Measurements from ENCODE around the gene TEN1.

TEN1 gene

GRCh38 chr17:76019833-76020467 is 40.9 kb downstream of the TEN1 start:
- H3K4me3 Mint-ChIP-seq: no peak overlapping the region
- no peak for DNase-seq (ENCODE audit: low spot score)
- H3K9me3 Mint-ChIP-seq: no peaks in the 10 kb centered on the region
- H3K27me3 Mint-ChIP-seq (ENCODE audit: low read depth): no peaks in the 10 kb centered on the region
- no peaks in the 10 kb centered on the region for H3K4me1 Mint-ChIP-seq (ENCODE audit: low read depth)
- no peak overlapping the region for H3K27ac Mint-ChIP-seq
- H3K36me3 Mint-ChIP-seq (ENCODE audit: low read depth): no peaks in the 10 kb centered on the region

- H3K9me3 Mint-ChIP-seq: no peaks in the 10 kb centered on the region
- H3K27me3 Mint-ChIP-seq (ENCODE audit: low read depth): no peaks in the 10 kb centered on the region
- H3K4me3 Mint-ChIP-seq: no peak overlapping the region
- H3K36me3 Mint-ChIP-seq (ENCODE audit: low read depth): no peaks in the 10 kb centered on the region
- no peak for DNase-seq (ENCODE audit: low spot score)
- H3K27ac Mint-ChIP-seq: no peak overlapping the region
- H3K4me1 Mint-ChIP-seq (ENCODE audit: low read depth): no peaks in the 10 kb centered on the region
Measured at GRCh38 chr17:76022285-76022684, 43.2 kb downstream of the TEN1 start.

- Mint-ChIP-seq H3K27me3 (ENCODE audit: low read depth) (no peaks in the 10 kb centered on the region), H3K36me3 (ENCODE audit: low read depth) (no peaks in the 10 kb centered on the region), H3K4me3 (no peak overlapping the region), H3K27ac (no peak overlapping the region), H3K4me1 (ENCODE audit: low read depth) (no peaks in the 10 kb centered on the region), H3K9me3 (no peaks in the 10 kb centered on the region)
- DNase-seq (ENCODE audit: low spot score): no peak
Measured at GRCh38 chr17:76022973-76023899, 44.2 kb downstream of the TEN1 start.

GRCh38 chr17:76023900-76024237 is 44.8 kb downstream of the TEN1 start:
- no peak for DNase-seq (ENCODE audit: low spot score)
- H3K36me3 Mint-ChIP-seq (ENCODE audit: low read depth): no peaks in the 10 kb centered on the region
- no peak overlapping the region for H3K4me3 Mint-ChIP-seq
- no peaks in the 10 kb centered on the region for H3K27me3 Mint-ChIP-seq (ENCODE audit: low read depth)
- no peak overlapping the region for H3K27ac Mint-ChIP-seq
- H3K4me1 Mint-ChIP-seq (ENCODE audit: low read depth): no peaks in the 10 kb centered on the region
- H3K9me3 Mint-ChIP-seq: no peaks in the 10 kb centered on the region

GRCh38 chr17:76024353-76024752 is 45.3 kb downstream of the TEN1 start:
- Mint-ChIP-seq H3K9me3 (no peaks in the 10 kb centered on the region), H3K4me3 (no peak overlapping the region), H3K27me3 (ENCODE audit: low read depth) (no peaks in the 10 kb centered on the region), H3K27ac (no peak overlapping the region), H3K4me1 (ENCODE audit: low read depth) (peaks cover 2% of the 10 kb centered on the region), H3K36me3 (ENCODE audit: low read depth) (no peaks in the 10 kb centered on the region)
- DNase-seq (ENCODE audit: low spot score): no peak

- Mint-ChIP-seq H3K4me1 (ENCODE audit: low read depth) (peaks cover 8% of the 10 kb centered on the region), H3K36me3 (ENCODE audit: low read depth) (no peaks in the 10 kb centered on the region), H3K27ac (no peak overlapping the region), H3K4me3 (no peak overlapping the region), H3K9me3 (no peaks in the 10 kb centered on the region), H3K27me3 (ENCODE audit: low read depth) (no peaks in the 10 kb centered on the region)
- no peak for DNase-seq (ENCODE audit: low spot score)
Measured at GRCh38 chr17:76025294-76025693, 46.3 kb downstream of the TEN1 start.

GRCh38 chr17:76026714-76027158 is 47.7 kb downstream of the TEN1 start:
- no peaks in the 10 kb centered on the region for H3K27me3 Mint-ChIP-seq (ENCODE audit: low read depth)
- DNase-seq (ENCODE audit: low spot score): no peak
- no peaks in the 10 kb centered on the region for H3K36me3 Mint-ChIP-seq (ENCODE audit: low read depth)
- peaks cover 8% of the 10 kb centered on the region for H3K4me1 Mint-ChIP-seq (ENCODE audit: low read depth)
- no peak overlapping the region for H3K4me3 Mint-ChIP-seq
- no peaks in the 10 kb centered on the region for H3K9me3 Mint-ChIP-seq
- no peak overlapping the region for H3K27ac Mint-ChIP-seq

GRCh38 chr17:76027159-76027839 is 48.3 kb downstream of the TEN1 start, which contains the start of gene EVPL:
Gene EVPL (minus strand): TSS chr17:76027306. CDS start chr17:76027198, 108 bp downstream.
- H3K4me1 Mint-ChIP-seq (ENCODE audit: low read depth): peaks cover 8% of the 10 kb centered on the region
- H3K36me3 Mint-ChIP-seq (ENCODE audit: low read depth): no peaks in the 10 kb centered on the region
- no peaks in the 10 kb centered on the region for H3K9me3 Mint-ChIP-seq
- no peaks in the 10 kb centered on the region for H3K27me3 Mint-ChIP-seq (ENCODE audit: low read depth)
- DNase-seq (ENCODE audit: low spot score): no peak
- H3K27ac Mint-ChIP-seq: no peak within 1 kb of the TSS
- H3K4me3 Mint-ChIP-seq: no peak within 1 kb of the TSS

- H3K36me3 Mint-ChIP-seq (ENCODE audit: low read depth): no peaks in the 10 kb centered on the region
- peaks cover 11% of the 10 kb centered on the region for H3K4me1 Mint-ChIP-seq (ENCODE audit: low read depth)
- no peaks in the 10 kb centered on the region for H3K27me3 Mint-ChIP-seq (ENCODE audit: low read depth)
- no peak for DNase-seq (ENCODE audit: low spot score)
- H3K27ac Mint-ChIP-seq: no peak overlapping the region
- no peak overlapping the region for H3K4me3 Mint-ChIP-seq
- H3K9me3 Mint-ChIP-seq: no peaks in the 10 kb centered on the region
Measured at GRCh38 chr17:76032073-76032779, 53.2 kb downstream of the TEN1 start.

GRCh38 chr17:76032780-76033108 is 53.7 kb downstream of the TEN1 start:
- Mint-ChIP-seq H3K36me3 (ENCODE audit: low read depth) (no peaks in the 10 kb centered on the region), H3K4me1 (ENCODE audit: low read depth) (peaks cover 11% of the 10 kb centered on the region), H3K9me3 (no peaks in the 10 kb centered on the region), H3K27ac (no peak overlapping the region), H3K4me3 (no peak overlapping the region), H3K27me3 (ENCODE audit: low read depth) (no peaks in the 10 kb centered on the region)
- DNase-seq (ENCODE audit: low spot score): no peak

GRCh38 chr17:76033139-76033538 is 54.1 kb downstream of the TEN1 start:
- no peak overlapping the region for H3K27ac Mint-ChIP-seq
- H3K4me3 Mint-ChIP-seq: no peak overlapping the region
- H3K36me3 Mint-ChIP-seq (ENCODE audit: low read depth): peaks cover 3% of the 10 kb centered on the region
- H3K4me1 Mint-ChIP-seq (ENCODE audit: low read depth): peaks cover 11% of the 10 kb centered on the region
- H3K27me3 Mint-ChIP-seq (ENCODE audit: low read depth): no peaks in the 10 kb centered on the region
- H3K9me3 Mint-ChIP-seq: no peaks in the 10 kb centered on the region
- DNase-seq (ENCODE audit: low spot score): no peak

- H3K27me3 Mint-ChIP-seq (ENCODE audit: low read depth): no peaks in the 10 kb centered on the region
- no peaks in the 10 kb centered on the region for H3K9me3 Mint-ChIP-seq
- H3K4me3 Mint-ChIP-seq: no peak overlapping the region
- no peak overlapping the region for H3K27ac Mint-ChIP-seq
- no peak for DNase-seq (ENCODE audit: low spot score)
- peaks cover 6% of the 10 kb centered on the region for H3K4me1 Mint-ChIP-seq (ENCODE audit: low read depth)
- H3K36me3 Mint-ChIP-seq (ENCODE audit: low read depth): peaks cover 17% of the 10 kb centered on the region
Measured at GRCh38 chr17:76034428-76035350, 55.6 kb downstream of the TEN1 start.

Data from T-helper 2 cell treated with Interferon-gamma antibody and Interleukin-4, amounts not matched to agents 5 μg/mL and 100 μg/mL, for 36 hours (primary cell).